B cell (primary cell): Measurements from ENCODE around the gene DRAM2. TPM values are rescaled to one million over a fixed set of nuclear protein-coding genes. Genes with fewer than 3 reads are reported as not detected.
A peak's percentile ranks its signal among the peaks of the same experiment; 100 is the strongest.

Source experiments
- ATAC-seq: fragments of 200-7000 bp; cut with Tn5 transposase; one replicate; pipeline ENCODE4 v1.10.0; 2021; ENCODE audit warnings: low read depth, mild to moderate bottlenecking, moderate number of reproducible peaks, moderate library complexity
- CTCF ChIA-PET: fragments of 350-600 bp; sonication (Branson Sonifier 250); formaldehyde crosslinking; loops from one replicate; lab custom pipeline; 2021; ENCODE audit warnings: antibody characterized with exemption, inconsistent platforms; lab: Charles Lee
- POLR2A ChIA-PET: fragments of 350-600 bp; sonication (Branson Sonifier 250); formaldehyde crosslinking; loops from one replicate; lab custom pipeline; 2021; ENCODE audit warnings: antibody characterized with exemption; lab: Charles Lee
- DNase-seq: peaks from one replicate; pipeline ENCODE4 v3.0.0; 2013
- H2AFZ ChIP-seq: 2 replicates; pipeline ENCODE4 v1.6.1; 2012; ENCODE audit warnings: mild to moderate bottlenecking, low read depth, low read length; ENCODE audit not compliant: insufficient read depth, poor library complexity, severe bottlenecking
- H3K27ac ChIP-seq, 2 donors: 1 replicate in 1 of 2; 2 replicates in 1 of 2; pipeline ENCODE4 v1.5.1; 2012 to 2013; ENCODE audit warnings: low read length in 2 of 2, mild to moderate bottlenecking in 2 of 2, moderate library complexity in 1 of 2
- H3K27me3 ChIP-seq, 4 experiments: fragments of 200-600 bp in 1 of 4; sonication (generic) in 1 of 4; replicated peaks in 1 of 4; 1 replicate in 2 of 4; 2 replicates in 2 of 4; pipeline versions ENCODE4 v1.6.1 to v1.7.0; 2013 to 2016; ENCODE audit warnings: low read length in 3 of 4, mild to moderate bottlenecking in 2 of 4, mixed read lengths in 1 of 4, moderate library complexity in 1 of 4; ENCODE audit not compliant: insufficient read depth in 4 of 4, control insufficient read depth in 3 of 4; ENCODE audit errors: control extremely low read depth in 1 of 4
- H3K36me3 ChIP-seq, 2 experiments: replicated peaks in 1 of 2; 1 replicate in 1 of 2; 2 replicates in 1 of 2; pipeline versions ENCODE4 v1.6.1 to v1.7.1; 2013; ENCODE audit warnings: low read length in 1 of 2; ENCODE audit not compliant: insufficient read depth in 2 of 2, control insufficient read depth in 1 of 2; ENCODE audit errors: control extremely low read depth in 1 of 2, extremely low read depth in 1 of 2
- H3K4me1 ChIP-seq, 2 donors: fragments of 200-600 bp in 1 of 2; sonication (generic) in 1 of 2; 1 replicate in 1 of 2; 2 replicates in 1 of 2; pipeline versions ENCODE4 v1.5.1 to v1.6.1; 2013 to 2017; ENCODE audit warnings: low read length in 2 of 2; ENCODE audit not compliant: control insufficient read depth in 2 of 2, insufficient read depth in 2 of 2
- H3K4me2 ChIP-seq: replicated peaks from 2 replicates; pipeline ENCODE3; 2012; ENCODE audit warnings: mild to moderate bottlenecking, low read depth, low read length; ENCODE audit not compliant: poor library complexity, severe bottlenecking
- H3K4me3 ChIP-seq, 5 experiments: fragments of 200-600 bp in 1 of 5; sonication (generic) in 1 of 5; 1 replicate in 3 of 5; 2 replicates in 2 of 5; pipeline versions ENCODE4 v1.5.1 to v1.7.0; 2011 to 2016; ENCODE audit warnings: low read length in 4 of 5, mild to moderate bottlenecking in 4 of 5, low read depth in 2 of 5, control low read depth in 1 of 5, moderate library complexity in 1 of 5; ENCODE audit not compliant: insufficient read depth in 1 of 5; ENCODE audit errors: control extremely low read depth in 1 of 5, extremely low read depth in 1 of 5
- H3K79me2 ChIP-seq: fragments of 200-600 bp; sonication (generic); one replicate; pipeline ENCODE4 v1.6.0; 2016; ENCODE audit warnings: low read length; ENCODE audit not compliant: control insufficient read depth, insufficient read depth
- H3K9ac ChIP-seq: fragments of 200-600 bp; sonication (generic); 2 replicates; pipeline ENCODE4 v1.6.1; 2017; ENCODE audit warnings: mild to moderate bottlenecking, low read length, moderate library complexity
- H3K9me3 ChIP-seq, 3 donors: one replicate each; pipeline versions ENCODE4 v1.6.1 to v1.7.1; 2013; ENCODE audit warnings: low read length in 2 of 3; ENCODE audit not compliant: control insufficient read depth in 2 of 3, insufficient read depth in 1 of 3; ENCODE audit errors: control extremely low read depth in 1 of 3
- H4K20me1 ChIP-seq: 2 replicates; pipeline ENCODE4 v1.6.0; 2012; ENCODE audit warnings: mild to moderate bottlenecking, low read length; ENCODE audit not compliant: insufficient read depth, control insufficient read depth, poor library complexity, severe bottlenecking
- H3K27ac Mint-ChIP-seq: one replicate; pipeline ENCODE4 v1.8.0; 2021; ENCODE audit warnings: mixed read lengths
- H3K27me3 Mint-ChIP-seq: one replicate; pipeline ENCODE4 v1.8.0; 2021; ENCODE audit warnings: mixed read lengths
- H3K4me1 Mint-ChIP-seq: one replicate; pipeline ENCODE4 v1.8.0; 2021; ENCODE audit warnings: mixed read lengths
- H3K4me3 Mint-ChIP-seq: one replicate; pipeline ENCODE4 v1.8.0; 2021; ENCODE audit warnings: mixed read lengths
- H3K9me3 Mint-ChIP-seq: one replicate; pipeline ENCODE4 v1.8.0; 2022; ENCODE audit warnings: mixed read lengths; ENCODE audit not compliant: insufficient read depth
- EZH2 ChIP-seq: IDR thresholded peaks from 2 replicates; pipeline ENCODE4 v1.6.1; 2012; ENCODE audit warnings: borderline replicate concordance, low read depth, mild to moderate bottlenecking, moderate library complexity, low read length; ENCODE audit not compliant: insufficient read depth, poor library complexity, severe bottlenecking
- WGBS: methylation state at CpG from one replicate; pipeline ENCODE4 v1.1.5; 2013; ENCODE audit warnings: missing lambda C conversion rate; ENCODE audit not compliant: insufficient coverage; 5-methylcytosine and 5-hydroxymethylcytosine counted together
- intact Hi-C: fragments of 100-400 bp; cut with micrococcal nuclease; formaldehyde crosslinking; loops from one replicate; pipeline ENCODE4 v1.10.0; 2022
- polyA plus RNA-seq: library from polyadenylated mRNA; depleted of rRNA; stranded (reverse); fragments of >200 nt; gene quantifications from 2 replicates; pipeline ENCODE4 v1.2.3, GENCODE V29; 2012
- total RNA-seq, 2 donors: library from RNA; stranded (reverse); fragments of 120-200 nt in 1 of 2; gene quantifications; 1 replicate in 1 of 2; 2 replicates in 1 of 2; pipeline versions ENCODE4 v1.2.3 to v1.2.4, GENCODE V29; 2013 to 2022
- TF ChIP-seq, protein P1 (sequence below): fragments of 200-600 bp; IDR thresholded peaks from one replicate; pipeline ENCODE4 v1.8.0; 2022; ENCODE audit warnings: antibody characterized with exemption, mild to moderate bottlenecking

The DRAM2 gene
- total and polyA plus RNA-seq, 2 donors (not counting 1 experiment from before 2014, with no cell fraction given) = 102 to 195 TPM

DNA sequence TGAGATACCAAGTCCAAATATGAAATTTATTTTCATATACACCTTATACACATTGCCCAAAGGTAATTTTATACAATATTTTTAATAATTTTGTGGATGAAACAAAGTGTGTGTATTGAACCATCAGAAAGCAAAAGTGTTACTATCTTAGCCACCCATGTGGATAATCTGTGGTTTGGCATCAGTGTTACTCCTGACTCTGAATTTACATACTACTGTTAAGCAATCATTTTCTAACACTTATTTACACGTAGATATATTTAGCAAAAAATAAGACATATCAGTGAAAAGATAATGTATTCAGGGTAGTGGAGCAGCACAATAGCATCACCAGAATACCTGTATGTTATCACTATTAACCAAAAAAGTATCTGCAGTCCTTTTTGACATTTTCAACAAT, 36.8 kb upstream of the DRAM2 start:
- ATAC-seq (no peak), DNase-seq (peak; percentile 34)
- peaks cover 49% of the 10 kb centered on the region for H3K79me2 ChIP-seq
- intact Hi-C loops = no loop called here
- H3K4me1 ChIP-seq = peaks cover 9 to 28% of the 10 kb centered on the region in 2 donors
- no peak overlapping the region for H3K4me3 ChIP-seq
- H3K9me3 ChIP-seq = no peaks in the 10 kb centered on the region
- H3K27ac ChIP-seq = peak overlapping the region in 1 of 2 donors; percentile 43
- no peaks in the 10 kb centered on the region for H3K9me3 Mint-ChIP-seq
- H3K4me3 Mint-ChIP-seq = peak overlapping the region; percentile 13
- H3K4me1 Mint-ChIP-seq = peaks cover 51% of the 10 kb centered on the region
- no peaks in the 10 kb centered on the region for H4K20me1 ChIP-seq
- no peak overlapping the region for H3K9ac ChIP-seq
- H3K27me3 Mint-ChIP-seq = no peaks in the 10 kb centered on the region
- no CpG with 5 or more reads among the region's 1 CpG for WGBS
- CTCF ChIA-PET = no interaction called here
- no peak for TF ChIP-seq EZH2
- TF ChIP-seq, protein P1, sequence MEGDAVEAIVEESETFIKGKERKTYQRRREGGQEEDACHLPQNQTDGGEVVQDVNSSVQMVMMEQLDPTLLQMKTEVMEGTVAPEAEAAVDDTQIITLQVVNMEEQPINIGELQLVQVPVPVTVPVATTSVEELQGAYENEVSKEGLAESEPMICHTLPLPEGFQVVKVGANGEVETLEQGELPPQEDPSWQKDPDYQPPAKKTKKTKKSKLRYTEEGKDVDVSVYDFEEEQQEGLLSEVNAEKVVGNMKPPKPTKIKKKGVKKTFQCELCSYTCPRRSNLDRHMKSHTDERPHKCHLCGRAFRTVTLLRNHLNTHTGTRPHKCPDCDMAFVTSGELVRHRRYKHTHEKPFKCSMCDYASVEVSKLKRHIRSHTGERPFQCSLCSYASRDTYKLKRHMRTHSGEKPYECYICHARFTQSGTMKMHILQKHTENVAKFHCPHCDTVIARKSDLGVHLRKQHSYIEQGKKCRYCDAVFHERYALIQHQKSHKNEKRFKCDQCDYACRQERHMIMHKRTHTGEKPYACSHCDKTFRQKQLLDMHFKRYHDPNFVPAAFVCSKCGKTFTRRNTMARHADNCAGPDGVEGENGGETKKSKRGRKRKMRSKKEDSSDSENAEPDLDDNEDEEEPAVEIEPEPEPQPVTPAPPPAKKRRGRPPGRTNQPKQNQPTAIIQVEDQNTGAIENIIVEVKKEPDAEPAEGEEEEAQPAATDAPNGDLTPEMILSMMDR = no peak
- no peaks in the 10 kb centered on the region for H3K27me3 ChIP-seq
- H2AFZ ChIP-seq = no peak overlapping the region
- POLR2A ChIA-PET = no interaction called here
- peak overlapping the region; percentile 17 for H3K4me2 ChIP-seq
- peak overlapping the region; percentile 32 for H3K27ac Mint-ChIP-seq
- H3K36me3 ChIP-seq = peaks cover 0 to 61% of the 10 kb centered on the region in 2 experiments

DNA sequence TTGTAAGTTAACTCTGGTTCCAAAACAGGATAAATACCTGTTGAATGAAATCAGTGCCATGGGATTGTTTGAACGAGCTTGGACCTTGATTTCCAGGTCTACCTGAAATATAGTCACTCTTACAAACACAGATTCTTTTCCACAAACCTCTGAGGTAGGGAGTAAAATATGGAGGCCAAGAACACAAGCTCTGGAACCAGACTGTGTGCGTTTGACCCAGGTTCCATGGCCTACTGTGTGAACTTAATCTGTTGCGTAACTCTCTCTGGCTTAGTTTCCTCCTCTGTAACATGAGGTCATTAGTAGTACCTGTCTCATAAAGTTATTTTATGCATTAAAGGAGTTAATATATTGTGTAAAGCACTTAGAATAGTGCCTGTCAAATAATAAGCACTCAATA, 35.5 kb upstream of the DRAM2 start:
- CTCF ChIA-PET = interaction anchor here (0.6 kb wide), 1 partner anchor 32 kb away, joined by 3 read pairs; no protein-coding TSS in a partner anchor
- H3K9me3 ChIP-seq = no peaks in the 10 kb centered on the region
- H4K20me1 ChIP-seq = no peaks in the 10 kb centered on the region
- DNase-seq (no peak), ATAC-seq (no peak)
- POLR2A ChIA-PET = no interaction called here
- peaks cover 51% of the 10 kb centered on the region for H3K79me2 ChIP-seq
- peaks cover 3 to 67% of the 10 kb centered on the region in 2 experiments for H3K36me3 ChIP-seq
- Mint-ChIP-seq H3K4me3 (no peak overlapping the region), H3K27me3 (no peaks in the 10 kb centered on the region), H3K4me1 (peaks cover 48% of the 10 kb centered on the region), H3K9me3 (no peaks in the 10 kb centered on the region), H3K27ac (no peak overlapping the region)
- no peak overlapping the region for H3K4me2 ChIP-seq
- H3K27me3 ChIP-seq = no peaks in the 10 kb centered on the region
- H2AFZ ChIP-seq = no peak overlapping the region
- intact Hi-C loops = no loop called here
- H3K4me3 ChIP-seq = no peak overlapping the region
- TF ChIP-seq EZH2 = no peak
- TF ChIP-seq, protein P1 = no peak
- peaks cover 9 to 28% of the 10 kb centered on the region in 2 donors for H3K4me1 ChIP-seq
- no peak overlapping the region for H3K9ac ChIP-seq
- no CpG with 5 or more reads among the region's 3 CpGs for WGBS
- peak overlapping the region in 1 of 2 donors; percentile 43 for H3K27ac ChIP-seq
